ENCODE data around the gene ACAD8.

ACAD8 gene

DNA sequence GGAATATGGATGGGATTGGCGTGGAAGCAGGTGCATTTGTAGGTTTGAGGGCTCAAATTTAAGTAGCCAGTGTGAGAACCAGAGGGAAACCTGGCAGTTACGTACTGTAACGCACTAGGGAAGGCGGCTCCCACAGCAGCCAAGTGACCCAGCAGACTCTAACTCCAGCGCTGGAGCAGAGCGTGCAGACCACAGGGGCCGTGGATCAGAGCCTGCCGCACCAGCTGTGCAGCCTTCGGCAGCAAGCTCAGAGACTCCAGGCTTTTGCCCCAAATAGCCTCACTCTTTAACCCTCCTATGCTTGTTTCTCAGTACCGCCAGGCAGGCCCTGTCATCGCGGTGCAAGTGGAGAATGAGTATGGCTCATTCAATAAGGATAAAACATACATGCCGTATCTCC lies 35.1 kb downstream of the ACAD8 start:
- Histone ChIP-seq H3K9me3 (ENCODE audit: insufficient read depth, low read length) (no peaks in the 10 kb centered on the region), H4K20me1 (ENCODE audit: insufficient read depth, low read length) (no peaks in the 10 kb centered on the region), H3K4me2 (ENCODE audit: low read length) (no peak overlapping the region), H3K79me2 (ENCODE audit: low read length) (no peaks in the 10 kb centered on the region), H3K27me3 (ENCODE audit: low read depth, low read length) (no peaks in the 10 kb centered on the region), H2AFZ (ENCODE audit: low read depth, low read length) (no peak overlapping the region), H3K27ac (ENCODE audit: low read length) (no peak overlapping the region), H3K9ac (ENCODE audit: low read length) (no peak overlapping the region), H3K36me3 (replicated peaks; ENCODE audit: low read depth, low read length) (no peaks in the 10 kb centered on the region), H3K4me1 (ENCODE audit: low read length) (no peaks in the 10 kb centered on the region), H3K4me3 (ENCODE audit: low read length) (no peak overlapping the region)
- TF ChIP-seq EZH2phosphoT487 (IDR thresholded peaks at IDR 0.05; ENCODE audit: low read depth) = no peak
- TF ChIP-seq, protein P1, sequence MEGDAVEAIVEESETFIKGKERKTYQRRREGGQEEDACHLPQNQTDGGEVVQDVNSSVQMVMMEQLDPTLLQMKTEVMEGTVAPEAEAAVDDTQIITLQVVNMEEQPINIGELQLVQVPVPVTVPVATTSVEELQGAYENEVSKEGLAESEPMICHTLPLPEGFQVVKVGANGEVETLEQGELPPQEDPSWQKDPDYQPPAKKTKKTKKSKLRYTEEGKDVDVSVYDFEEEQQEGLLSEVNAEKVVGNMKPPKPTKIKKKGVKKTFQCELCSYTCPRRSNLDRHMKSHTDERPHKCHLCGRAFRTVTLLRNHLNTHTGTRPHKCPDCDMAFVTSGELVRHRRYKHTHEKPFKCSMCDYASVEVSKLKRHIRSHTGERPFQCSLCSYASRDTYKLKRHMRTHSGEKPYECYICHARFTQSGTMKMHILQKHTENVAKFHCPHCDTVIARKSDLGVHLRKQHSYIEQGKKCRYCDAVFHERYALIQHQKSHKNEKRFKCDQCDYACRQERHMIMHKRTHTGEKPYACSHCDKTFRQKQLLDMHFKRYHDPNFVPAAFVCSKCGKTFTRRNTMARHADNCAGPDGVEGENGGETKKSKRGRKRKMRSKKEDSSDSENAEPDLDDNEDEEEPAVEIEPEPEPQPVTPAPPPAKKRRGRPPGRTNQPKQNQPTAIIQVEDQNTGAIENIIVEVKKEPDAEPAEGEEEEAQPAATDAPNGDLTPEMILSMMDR (IDR thresholded peaks at IDR 0.05; ENCODE audit: low read depth, low read length) = no peak

DNA sequence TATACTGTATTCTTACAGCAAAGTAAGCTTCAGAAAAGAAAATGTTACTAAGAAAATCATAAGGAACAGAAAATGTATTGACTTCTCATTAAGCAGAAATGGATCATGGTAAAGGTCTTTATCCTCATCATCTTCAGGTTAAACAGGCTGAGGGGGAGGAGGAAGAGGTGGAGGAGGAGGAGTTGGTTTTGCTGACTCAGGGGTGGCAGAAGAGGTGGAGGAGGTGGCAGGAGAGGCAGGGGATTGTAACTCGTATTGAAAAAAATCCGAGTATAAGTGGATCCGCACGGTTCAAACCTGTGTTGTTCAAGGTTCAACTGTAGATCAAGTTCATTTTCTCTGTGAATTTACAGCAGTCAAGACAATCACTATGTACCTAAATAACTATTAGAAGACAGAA lies 35.8 kb downstream of the ACAD8 start:
- no peaks in the 10 kb centered on the region for H3K27me3 ChIP-seq (ENCODE audit: low read depth, low read length)
- no peak overlapping the region for H3K4me2 ChIP-seq (ENCODE audit: low read length)
- no peak overlapping the region for H3K27ac ChIP-seq (ENCODE audit: low read length)
- TF ChIP-seq EZH2phosphoT487 (IDR thresholded peaks at IDR 0.05; ENCODE audit: low read depth) = no peak
- TF ChIP-seq, protein P1 (IDR thresholded peaks at IDR 0.05; ENCODE audit: low read depth, low read length) = no peak
- no peaks in the 10 kb centered on the region for H3K79me2 ChIP-seq (ENCODE audit: low read length)
- no peak overlapping the region for H3K9ac ChIP-seq (ENCODE audit: low read length)
- no peaks in the 10 kb centered on the region for H4K20me1 ChIP-seq (ENCODE audit: insufficient read depth, low read length)
- H3K9me3 ChIP-seq (ENCODE audit: insufficient read depth, low read length) = no peaks in the 10 kb centered on the region
- H2AFZ ChIP-seq (ENCODE audit: low read depth, low read length) = no peak overlapping the region
- H3K4me3 ChIP-seq (ENCODE audit: low read length) = no peak overlapping the region
- no peaks in the 10 kb centered on the region for H3K4me1 ChIP-seq (ENCODE audit: low read length)
- H3K36me3 ChIP-seq (replicated peaks; ENCODE audit: low read depth, low read length) = no peaks in the 10 kb centered on the region

DNA sequence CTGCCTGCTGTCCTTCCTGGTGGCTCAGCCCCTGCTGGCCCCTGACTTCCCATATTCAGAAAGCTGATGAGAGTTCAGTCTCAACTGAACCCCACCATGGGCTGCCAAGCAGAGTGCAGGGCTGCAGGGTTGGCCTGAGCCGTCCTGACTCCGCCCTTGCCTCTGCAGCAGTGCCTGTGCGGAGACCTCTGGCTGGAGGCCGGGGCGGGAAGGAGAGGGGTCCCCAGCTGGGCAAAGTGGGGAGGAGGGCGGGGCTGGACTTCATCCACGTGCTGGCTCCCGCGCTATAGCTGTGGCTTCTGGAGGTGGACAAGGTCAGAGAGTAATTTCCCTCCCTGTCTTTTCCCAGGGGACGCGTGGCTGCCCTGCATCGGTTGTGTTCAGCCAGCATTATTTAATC lies 36.4 kb downstream of the ACAD8 start:
- Histone ChIP-seq H3K79me2 (ENCODE audit: low read length) (no peaks in the 10 kb centered on the region), H3K4me1 (ENCODE audit: low read length) (no peaks in the 10 kb centered on the region), H3K9ac (ENCODE audit: low read length) (no peak overlapping the region), H2AFZ (ENCODE audit: low read depth, low read length) (no peak overlapping the region), H3K27ac (ENCODE audit: low read length) (no peak overlapping the region), H3K9me3 (ENCODE audit: insufficient read depth, low read length) (no peaks in the 10 kb centered on the region), H3K4me2 (ENCODE audit: low read length) (no peak overlapping the region), H3K27me3 (ENCODE audit: low read depth, low read length) (no peaks in the 10 kb centered on the region), H3K36me3 (replicated peaks; ENCODE audit: low read depth, low read length) (no peaks in the 10 kb centered on the region), H4K20me1 (ENCODE audit: insufficient read depth, low read length) (no peaks in the 10 kb centered on the region), H3K4me3 (ENCODE audit: low read length) (no peak overlapping the region)
- TF ChIP-seq, protein P1 (IDR thresholded peaks at IDR 0.05; ENCODE audit: low read depth, low read length) = no peak
- no peak for TF ChIP-seq EZH2phosphoT487 (IDR thresholded peaks at IDR 0.05; ENCODE audit: low read depth)

DNA sequence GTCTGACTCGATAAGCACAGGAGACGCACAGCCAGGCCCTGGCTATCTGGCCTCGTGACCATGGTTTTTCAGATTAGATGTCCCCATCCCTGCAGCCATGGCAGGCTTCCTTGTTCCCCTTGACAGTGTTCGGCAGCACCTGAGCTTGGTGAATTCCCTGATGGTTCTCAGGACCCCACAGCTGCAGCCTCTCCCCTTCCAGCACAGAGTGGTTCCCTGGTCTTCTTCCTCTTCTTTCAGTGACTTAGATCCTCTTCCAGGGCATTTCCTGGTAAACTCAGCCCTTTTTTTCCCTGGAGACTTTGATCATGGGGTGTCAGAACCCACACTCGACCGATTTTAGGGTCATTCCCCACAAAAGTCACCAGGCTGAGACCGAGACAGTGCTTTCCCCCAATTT lies 37.3 kb downstream of the ACAD8 start:
- H3K79me2 ChIP-seq (ENCODE audit: low read length) = no peaks in the 10 kb centered on the region
- no peak overlapping the region for H2AFZ ChIP-seq (ENCODE audit: low read depth, low read length)
- no peaks in the 10 kb centered on the region for H4K20me1 ChIP-seq (ENCODE audit: insufficient read depth, low read length)
- H3K4me1 ChIP-seq (ENCODE audit: low read length) = no peaks in the 10 kb centered on the region
- no peak overlapping the region for H3K9ac ChIP-seq (ENCODE audit: low read length)
- no peak overlapping the region for H3K4me2 ChIP-seq (ENCODE audit: low read length)
- no peak for TF ChIP-seq EZH2phosphoT487 (IDR thresholded peaks at IDR 0.05; ENCODE audit: low read depth)
- TF ChIP-seq, protein P1 (IDR thresholded peaks at IDR 0.05; ENCODE audit: low read depth, low read length) = no peak
- no peak overlapping the region for H3K4me3 ChIP-seq (ENCODE audit: low read length)
- H3K27me3 ChIP-seq (ENCODE audit: low read depth, low read length) = no peaks in the 10 kb centered on the region
- H3K36me3 ChIP-seq (replicated peaks; ENCODE audit: low read depth, low read length) = no peaks in the 10 kb centered on the region
- no peaks in the 10 kb centered on the region for H3K9me3 ChIP-seq (ENCODE audit: insufficient read depth, low read length)
- H3K27ac ChIP-seq (ENCODE audit: low read length) = no peak overlapping the region
